Hematopoietic multipotent progenitor cell (in vitro differentiated cells): ENCODE results near the gene CLIC4. TPM values are rescaled to one million over a fixed set of nuclear protein-coding genes. Genes with fewer than 3 reads are reported as not detected.
"Not testable (repeated sequence)": the region's sequence is repeated elsewhere in the genome, so short reads cannot be mapped to it uniquely, and the experiment has no call there.

Source experiments
- DNase-seq, 3 donors: peaks; one replicate each; pipeline ENCODE4 v3.0.0-alpha.2; 2011 to 2015; ENCODE audit warnings: low read depth in 2 of 3, low spot score in 2 of 3
- total RNA-seq: library from RNA; depleted of rRNA; stranded (reverse); fragments of >200 nt; gene quantifications from one replicate; pipeline ENCODE4 v1.2.3, GENCODE V29; 2012

The CLIC4 gene
- total RNA-seq, 1 donor: 16.4 TPM

GRCh38 chr1:24769656-24770651, 24.7 kb downstream of the CLIC4 start:
- DNase-seq: peak in 1 of 3 donors; percentile 21

GRCh38 chr1:24770881-24771280, 25.6 kb downstream of the CLIC4 start:
- DNase-seq: no peak

GRCh38 chr1:24771574-24771973, 26.3 kb downstream of the CLIC4 start:
- DNase-seq: no peak

GRCh38 chr1:24773618-24774017, 28.4 kb downstream of the CLIC4 start:
- no peak for DNase-seq

- DNase-seq: no peak
Observed at GRCh38 chr1:24775348-24775747, 30.1 kb downstream of the CLIC4 start.

GRCh38 chr1:24775916-24776315, 30.7 kb downstream of the CLIC4 start:
- no peak for DNase-seq

GRCh38 chr1:24776821-24777220, 31.6 kb downstream of the CLIC4 start:
- DNase-seq: no peak

GRCh38 chr1:24778141-24778540, 32.9 kb downstream of the CLIC4 start:
- DNase-seq: no peak

GRCh38 chr1:24779199-24779598, 34.0 kb downstream of the CLIC4 start:
- not testable (repeated sequence) for DNase-seq

- no peak for DNase-seq
Observed at GRCh38 chr1:24779689-24780464, 34.6 kb downstream of the CLIC4 start.

- not testable (repeated sequence) for DNase-seq
Observed at GRCh38 chr1:24780626-24781025, 35.4 kb downstream of the CLIC4 start.

- no peak for DNase-seq
Observed at GRCh38 chr1:24782689-24783088, 37.4 kb downstream of the CLIC4 start.

- DNase-seq: no peak
Observed at GRCh38 chr1:24783713-24784112, 38.5 kb downstream of the CLIC4 start.

GRCh38 chr1:24786191-24786590, 40.9 kb downstream of the CLIC4 start:
- DNase-seq: no peak

- DNase-seq: no peak
Observed at GRCh38 chr1:24790490-24790889, 45.2 kb downstream of the CLIC4 start.

GRCh38 chr1:24793447-24794129, 48.3 kb downstream of the CLIC4 start:
- DNase-seq: no peak

- DNase-seq: not testable (repeated sequence)
Observed at GRCh38 chr1:24794130-24794502, 48.9 kb downstream of the CLIC4 start.

GRCh38 chr1:24795236-24795635, 50.0 kb downstream of the CLIC4 start:
- no peak for DNase-seq

GRCh38 chr1:24796524-24796923, 51.3 kb downstream of the CLIC4 start:
- DNase-seq: no peak

- DNase-seq: not testable (repeated sequence)
Observed at GRCh38 chr1:24799242-24799641, 54.0 kb downstream of the CLIC4 start.

- no peak for DNase-seq
Observed at GRCh38 chr1:24801176-24801575, 55.9 kb downstream of the CLIC4 start.
